Vagina (tissue), 2 donors: ENCODE data around the gene WWOX.

ENCODE experiments used
- POLR2A ChIP-seq, 2 donors: fragments of 450-650 bp; IDR thresholded peaks; one replicate each; pipeline ENCODE4 v1.6.1; 2017; ENCODE audit warnings: antibody characterized with exemption in 2 of 2, mild to moderate bottlenecking in 2 of 2, moderate library complexity in 2 of 2
- POLR2AphosphoS5 ChIP-seq, 2 donors: sonication (generic); formaldehyde crosslinking; IDR thresholded peaks; one replicate each; pipeline ENCODE4 v1.9.0; 2017; ENCODE audit warnings: antibody characterized with exemption in 2 of 2, mild to moderate bottlenecking in 2 of 2, low read depth in 1 of 2; ENCODE audit not compliant: insufficient read depth in 1 of 2
- TF ChIP-seq, protein P1 (sequence below), 3 experiments: fragments of 450-650 bp in 2 of 3; fragments of 200-600 bp in 1 of 3; sonication (generic) in 1 of 3; IDR thresholded peaks; one replicate each; pipeline ENCODE4 v1.5.1; 2017 to 2019; ENCODE audit warnings: antibody characterized with exemption in 3 of 3, mild to moderate bottlenecking in 2 of 3, moderate library complexity in 2 of 3

GRCh38 chr16:78464833-78465232 is 365.4 kb downstream of the WWOX start:
- TF ChIP-seq, protein P1, sequence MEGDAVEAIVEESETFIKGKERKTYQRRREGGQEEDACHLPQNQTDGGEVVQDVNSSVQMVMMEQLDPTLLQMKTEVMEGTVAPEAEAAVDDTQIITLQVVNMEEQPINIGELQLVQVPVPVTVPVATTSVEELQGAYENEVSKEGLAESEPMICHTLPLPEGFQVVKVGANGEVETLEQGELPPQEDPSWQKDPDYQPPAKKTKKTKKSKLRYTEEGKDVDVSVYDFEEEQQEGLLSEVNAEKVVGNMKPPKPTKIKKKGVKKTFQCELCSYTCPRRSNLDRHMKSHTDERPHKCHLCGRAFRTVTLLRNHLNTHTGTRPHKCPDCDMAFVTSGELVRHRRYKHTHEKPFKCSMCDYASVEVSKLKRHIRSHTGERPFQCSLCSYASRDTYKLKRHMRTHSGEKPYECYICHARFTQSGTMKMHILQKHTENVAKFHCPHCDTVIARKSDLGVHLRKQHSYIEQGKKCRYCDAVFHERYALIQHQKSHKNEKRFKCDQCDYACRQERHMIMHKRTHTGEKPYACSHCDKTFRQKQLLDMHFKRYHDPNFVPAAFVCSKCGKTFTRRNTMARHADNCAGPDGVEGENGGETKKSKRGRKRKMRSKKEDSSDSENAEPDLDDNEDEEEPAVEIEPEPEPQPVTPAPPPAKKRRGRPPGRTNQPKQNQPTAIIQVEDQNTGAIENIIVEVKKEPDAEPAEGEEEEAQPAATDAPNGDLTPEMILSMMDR (IDR thresholded peaks at IDR 0.05), result no peak
- TF ChIP-seq POLR2A (IDR thresholded peaks at IDR 0.05), result no peak
- TF ChIP-seq POLR2AphosphoS5 (IDR thresholded peaks at IDR 0.05; ENCODE audit: insufficient read depth in 1 of 2, low read depth in 1 of 2), result no peak
